Astrocyte of the spinal cord (primary cell): ENCODE measurements around the gene KARS1.
A peak's percentile ranks its signal among the peaks of the same experiment; 100 is the strongest.

Experiments
- DNase-seq: peaks from one replicate; pipeline ENCODE4 v3.0.0; 2011; ENCODE audit warnings: low read depth, low spot score
- H3K4me3 ChIP-seq: 2 replicates; pipeline ENCODE4 v1.5.1; 2011; ENCODE audit warnings: low read depth, mild to moderate bottlenecking, low read length, moderate library complexity
- CTCF ChIP-seq: IDR thresholded peaks from 2 replicates; pipeline ENCODE4 v1.5.1; 2012; ENCODE audit warnings: low read depth, mild to moderate bottlenecking, low read length, inconsistent platforms
- in situ Hi-C: cut with HindIII; loops from 2 replicates; pipeline ENCODE4 v1.10.0; 2017; ENCODE audit warnings: low sequenced_read_pairs

The KARS1 gene

DNA sequence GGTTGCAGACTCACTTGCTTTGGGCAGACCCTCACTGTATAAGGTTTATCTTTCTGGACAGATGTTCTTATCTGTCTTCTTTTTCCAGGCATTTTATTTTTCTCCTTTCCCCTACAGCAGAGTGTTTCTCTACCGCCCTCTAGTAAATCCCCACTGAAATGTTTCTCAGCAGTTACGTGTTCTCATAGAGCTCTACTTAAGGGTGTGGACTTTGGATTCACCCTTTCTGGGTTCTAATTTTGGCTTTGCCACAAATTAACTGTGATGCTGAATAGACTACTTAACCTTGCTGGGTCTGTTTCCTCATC lies 26.3 kb downstream of the KARS1 start:
- in situ Hi-C loops: no loop called here
- TF ChIP-seq CTCF: peak; percentile 75
- H3K4me3 ChIP-seq: no peak overlapping the region
- peak; percentile 65 for DNase-seq

GRCh38 chr16:75620326-75621169 lies 26.9 kb downstream of the KARS1 start:
- no peak for TF ChIP-seq CTCF
- in situ Hi-C loops: no loop called here
- H3K4me3 ChIP-seq: no peak overlapping the region
- no peak for DNase-seq

GRCh38 chr16:75618780-75619179 lies 28.7 kb downstream of the KARS1 start:
- TF ChIP-seq CTCF: no peak
- in situ Hi-C loops: no loop called here

DNA sequence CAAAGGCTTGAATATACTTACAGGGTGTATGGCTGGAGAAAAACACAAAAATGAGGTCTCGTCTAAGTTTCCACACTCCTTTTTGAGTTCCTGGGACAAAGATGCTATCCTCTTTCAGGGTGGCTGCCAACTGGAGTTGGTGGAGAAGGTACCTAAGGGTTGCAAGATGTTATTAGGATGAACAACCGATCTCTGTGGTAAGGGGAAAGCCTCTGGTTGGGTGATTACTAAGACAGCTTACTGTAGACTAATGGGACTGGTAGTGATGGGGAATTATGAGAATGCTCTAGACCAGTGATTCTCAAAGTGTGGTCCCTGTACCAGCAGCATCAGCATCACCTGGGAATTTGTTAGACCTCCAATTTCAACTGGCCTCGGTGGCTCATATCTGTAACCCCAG lies 30.3 kb downstream of the KARS1 start:
- H3K4me3 ChIP-seq: no peak overlapping the region
- no peak for TF ChIP-seq CTCF
- in situ Hi-C loops: no loop called here
- DNase-seq: no peak

More at GRCh38 chr16:75618780-75619179, 28.7 kb downstream of the KARS1 start:
- no peak for DNase-seq
- H3K4me3 ChIP-seq: no peak overlapping the region

GRCh38 chr16:75616521-75617010 lies 30.9 kb downstream of the KARS1 start:
- in situ Hi-C loops: no loop called here
- no peak overlapping the region for H3K4me3 ChIP-seq
- no peak for TF ChIP-seq CTCF
- DNase-seq: no peak

DNA sequence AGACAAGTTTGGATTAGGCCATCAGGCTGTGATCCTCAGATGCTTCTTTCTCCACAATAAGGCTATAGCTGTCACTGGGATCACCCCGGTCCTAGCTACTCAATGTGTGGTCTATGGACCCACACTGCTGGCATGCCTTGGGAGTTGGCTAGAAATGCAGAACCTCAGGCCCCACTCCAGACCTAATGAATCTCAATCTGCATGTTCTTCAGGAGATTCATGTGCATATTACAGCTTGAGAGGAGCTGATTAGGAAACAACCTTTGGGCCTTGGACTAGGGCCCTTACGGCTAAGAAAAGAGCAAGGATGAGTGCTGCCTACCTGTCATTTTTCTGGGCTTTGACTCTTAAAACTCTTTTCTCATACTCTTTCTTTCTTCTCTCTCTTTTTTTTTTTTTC lies 31.8 kb downstream of the KARS1 start:
- in situ Hi-C loops: no loop called here
- no peak overlapping the region for H3K4me3 ChIP-seq
- DNase-seq: no peak
- TF ChIP-seq CTCF: no peak
